ENCODE measurements around the gene SLC25A11. TPM values are rescaled to one million over a fixed set of nuclear protein-coding genes. Genes with fewer than 3 reads are reported as not detected.

The SLC25A11 gene
- total and polyA plus RNA-seq, 8 donors: 25.2 to 73.5 (median 42.1) TPM

- H3K27ac ChIP-seq: peak overlapping the region in 1 of 5 donors; percentile 100
Measured at GRCh38 chr17:4951486-4951885, 11.6 kb upstream of the SLC25A11 start.

DNA sequence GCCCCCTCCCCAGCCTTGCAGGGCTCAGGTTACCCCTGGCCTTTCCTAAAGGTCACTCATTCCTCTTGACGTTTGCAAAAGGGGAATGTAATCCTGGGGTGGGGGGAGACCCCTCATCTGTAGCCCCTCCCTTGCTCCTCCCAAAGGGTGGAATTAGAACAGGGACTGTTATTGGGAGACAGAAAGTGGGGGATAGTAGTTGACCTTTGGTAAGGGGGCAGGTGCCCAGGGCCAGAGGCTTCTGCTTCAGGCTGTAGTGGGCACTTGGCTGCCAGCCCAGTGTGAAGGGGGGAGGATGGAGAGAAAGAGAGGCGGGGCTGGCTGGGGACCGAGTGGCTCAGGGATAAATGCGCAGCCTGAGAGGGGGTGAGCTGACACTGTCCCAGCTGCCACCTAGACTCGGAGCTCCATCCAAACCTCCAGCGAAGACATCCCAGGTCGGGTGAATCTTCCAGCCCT is 10.9 kb upstream of the SLC25A11 start, which contains the start of gene ENO3:
Gene ENO3, plus strand, starts transcription at position 374 of the 459 bp plus-strand sequence. CDS start 711 bp downstream, outside the sequence.
- intact Hi-C loops (cut with DNase I; ENCODE audit: low total_unique reads): no loop called here
- 48 to 59% (median 53%) methylated on average over 7 of the region's 7 CpGs for WGBS, 5 donors
- DNase-seq: peak in 1 of 2 donors; percentile 44

More at GRCh38 chr17:4951486-4951885, 11.6 kb upstream of the SLC25A11 start:
- TF ChIP-seq POLR2AphosphoS5 (IDR thresholded peaks at IDR 0.05) (no peak), POLR2A (IDR thresholded peaks at IDR 0.05) (no peak), CTCF (IDR thresholded peaks at IDR 0.05) (no peak), EP300 (IDR thresholded peaks at IDR 0.05) (no peak)
- no peak overlapping the region for H3K4me3 ChIP-seq
- WGBS, 5 donors: 70 to 93% (median 86%) methylated on average over 3 of the region's 3 CpGs
- peaks cover 2 to 7% (median 4%) of the 10 kb centered on the region in 4 donors for H3K36me3 ChIP-seq
- intact Hi-C loops (cut with DNase I; ENCODE audit: low total_unique reads): no loop called here
- no peaks in the 10 kb centered on the region for H3K27me3 ChIP-seq
- peaks cover 17 to 35% (median 27%) of the 10 kb centered on the region in 4 donors for H3K4me1 ChIP-seq
- no peaks in the 10 kb centered on the region for H3K9me3 ChIP-seq
- DNase-seq: no peak

GRCh38 chr17:4950075-4950745 is 10.4 kb upstream of the SLC25A11 start:
- H3K36me3 ChIP-seq: peaks cover 15 to 19% (median 16%) of the 10 kb centered on the region in 4 donors
- H3K4me1 ChIP-seq: peaks cover 30 to 48% (median 40%) of the 10 kb centered on the region in 4 donors
- H3K9me3 ChIP-seq: no peaks in the 10 kb centered on the region
- intact Hi-C loops (cut with DNase I; ENCODE audit: low total_unique reads): no loop called here
- WGBS, 5 donors: 4 to 17% (median 7%) methylated on average over 26 to 52 of the region's 52 CpGs
- H3K4me3 ChIP-seq: peak overlapping the region; percentile 82 to 100 (median 100)
- peak; percentile 61 to 73 for DNase-seq
- H3K27ac ChIP-seq: peak overlapping the region; percentile 96 to 100 (median 99)
- no peak for TF ChIP-seq POLR2A (IDR thresholded peaks at IDR 0.05)
- no peak for TF ChIP-seq CTCF (IDR thresholded peaks at IDR 0.05)
- no peak for TF ChIP-seq POLR2AphosphoS5 (IDR thresholded peaks at IDR 0.05)
- TF ChIP-seq EP300 (IDR thresholded peaks at IDR 0.05): no peak
- no peaks in the 10 kb centered on the region for H3K27me3 ChIP-seq

More for the DNA sequence above, 10.9 kb upstream of the SLC25A11 start, which contains the start of gene ENO3:
- Histone ChIP-seq H3K36me3 (peaks cover 9 to 14% (median 11%) of the 10 kb centered on the region in 4 donors), H3K9me3 (no peaks in the 10 kb centered on the region), H3K4me3 (peak within 1 kb of the TSS; percentile 82 to 100 (median 100)), H3K27me3 (no peaks in the 10 kb centered on the region), H3K27ac (peak within 1 kb of the TSS; percentile 96 to 100 (median 99)), H3K4me1 (peaks cover 24 to 42% (median 34%) of the 10 kb centered on the region in 4 donors)
- TF ChIP-seq POLR2AphosphoS5 (IDR thresholded peaks at IDR 0.05) (no peak), CTCF (IDR thresholded peaks at IDR 0.05) (no peak), POLR2A (IDR thresholded peaks at IDR 0.05) (no peak), EP300 (IDR thresholded peaks at IDR 0.05) (no peak)

DNA sequence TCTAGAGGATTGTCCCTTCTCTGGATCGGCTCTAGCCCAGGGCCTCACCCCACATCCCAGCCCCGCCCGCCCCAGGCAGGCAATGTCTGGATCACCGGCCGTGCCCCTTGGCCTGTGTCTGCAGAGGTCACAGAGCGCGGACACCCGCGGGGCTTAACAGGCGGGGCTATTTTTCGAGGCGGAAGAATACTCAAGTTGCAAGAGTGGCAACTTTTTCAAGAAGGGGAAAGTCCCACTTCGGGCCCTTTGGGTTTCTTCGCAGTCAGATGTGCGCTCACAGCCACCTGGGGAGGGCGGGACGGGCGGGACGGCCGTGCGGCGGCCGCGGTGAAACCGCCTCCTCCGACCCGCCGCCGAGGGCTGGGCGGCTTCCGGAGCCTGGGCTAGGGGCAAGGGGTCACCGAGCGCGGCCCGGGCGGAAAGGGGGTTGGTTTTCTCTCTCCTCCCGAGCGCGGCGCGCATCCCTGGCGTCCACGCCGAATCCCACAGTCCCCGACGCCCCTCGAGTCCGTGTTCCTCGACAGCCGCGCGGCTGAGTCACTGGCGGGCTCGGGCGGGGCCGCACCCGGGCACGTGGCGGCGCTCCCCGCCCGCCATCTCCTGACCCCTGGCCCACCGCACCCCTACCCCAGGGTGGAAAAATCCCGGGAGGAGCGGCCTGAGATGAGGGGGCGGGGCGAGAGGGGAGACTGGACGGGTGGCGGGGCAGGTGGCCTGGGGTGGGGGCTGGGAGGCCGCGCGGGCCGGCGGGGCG is 9.7 kb upstream of the SLC25A11 start:
- WGBS, 5 donors: 0 to 1% (median 0%) methylated on average over 36 to 75 of the region's 75 CpGs
- peak overlapping the region; percentile 96 to 100 (median 99) for H3K27ac ChIP-seq
- peak overlapping the region; percentile 82 to 100 (median 100) for H3K4me3 ChIP-seq
- peak; percentile 82 to 90 for DNase-seq
- peaks cover 37 to 55% (median 47%) of the 10 kb centered on the region in 4 donors for H3K4me1 ChIP-seq
- no peaks in the 10 kb centered on the region for H3K9me3 ChIP-seq
- H3K36me3 ChIP-seq: peaks cover 20 to 27% (median 23%) of the 10 kb centered on the region in 4 donors
- intact Hi-C loops (cut with DNase I; ENCODE audit: low total_unique reads): no loop called here
- H3K27me3 ChIP-seq: no peaks in the 10 kb centered on the region
- TF ChIP-seq CTCF (IDR thresholded peaks at IDR 0.05) (no peak), POLR2A (IDR thresholded peaks at IDR 0.05) (no peak), POLR2AphosphoS5 (IDR thresholded peaks at IDR 0.05) (peak in 2 of 3 donors; percentile 14 to 36)

Measured in stomach (tissue), 9 donors.